Cortex of kidney (tissue), 1 donor: ENCODE results near the gene TMEM39A.

Source experiments
- DNase-seq: peaks from one replicate; lab custom pipeline; 2025; lab: John Stamatoyannopoulos, UW

TMEM39A gene

DNA sequence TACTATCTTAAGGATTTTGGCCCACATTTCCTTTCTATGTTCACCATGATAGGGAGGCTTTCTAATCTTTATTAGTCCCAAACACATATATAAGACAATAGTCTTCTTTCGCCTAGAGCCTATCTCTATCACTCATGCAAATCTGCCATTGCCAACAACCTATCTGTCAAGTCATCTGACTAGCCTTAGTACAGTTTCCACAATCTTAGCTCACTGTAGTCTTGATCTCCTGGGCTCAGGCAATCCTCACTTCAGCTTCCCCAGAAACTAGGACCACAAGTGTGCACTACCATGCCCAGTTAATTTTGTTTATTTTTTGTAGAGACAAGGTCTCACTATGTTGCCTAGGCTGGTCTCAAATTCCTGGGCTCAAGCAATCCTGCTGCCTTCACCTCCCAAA is 6.9 kb downstream of the TMEM39A start:
- no peak for DNase-seq

DNA sequence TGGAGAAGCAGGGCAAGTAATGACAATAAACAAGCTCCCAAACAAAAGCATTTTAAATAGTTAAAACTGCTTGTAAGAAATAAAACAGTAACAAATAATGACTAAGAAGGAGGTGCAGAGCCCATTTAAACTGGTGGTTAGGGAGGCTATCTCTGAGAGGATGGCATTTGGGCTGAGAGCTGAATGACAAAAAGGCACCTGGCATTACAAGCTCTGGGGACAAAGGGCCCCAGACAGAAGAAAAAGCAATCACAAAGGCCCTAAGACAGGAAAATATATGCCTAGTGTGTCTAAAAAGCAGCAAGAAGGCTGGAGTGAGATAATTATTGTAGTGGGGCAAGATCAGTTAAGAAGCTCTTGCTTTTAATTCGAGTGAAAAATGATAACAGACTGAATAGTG is 9.6 kb downstream of the TMEM39A start:
- no peak for DNase-seq

DNA sequence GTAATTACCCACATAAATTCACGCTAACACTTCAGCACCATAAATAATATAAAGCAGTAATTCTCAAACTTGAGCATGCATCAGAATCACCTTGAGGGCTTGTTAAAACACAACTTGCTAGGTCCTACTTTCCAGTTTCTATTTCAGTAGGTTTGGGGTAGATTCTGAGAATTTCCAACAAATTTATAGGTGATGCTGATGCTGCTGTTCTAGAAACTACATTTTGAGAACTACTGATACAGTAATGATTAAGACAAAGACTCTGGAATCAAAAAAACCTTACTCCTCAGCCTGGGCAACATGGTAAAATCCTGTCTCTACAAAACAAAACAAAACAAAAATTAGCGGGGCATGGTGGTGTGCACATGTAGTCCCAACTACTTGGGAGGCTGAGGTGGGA is 18.8 kb downstream of the TMEM39A start:
- DNase-seq, result no peak

DNA sequence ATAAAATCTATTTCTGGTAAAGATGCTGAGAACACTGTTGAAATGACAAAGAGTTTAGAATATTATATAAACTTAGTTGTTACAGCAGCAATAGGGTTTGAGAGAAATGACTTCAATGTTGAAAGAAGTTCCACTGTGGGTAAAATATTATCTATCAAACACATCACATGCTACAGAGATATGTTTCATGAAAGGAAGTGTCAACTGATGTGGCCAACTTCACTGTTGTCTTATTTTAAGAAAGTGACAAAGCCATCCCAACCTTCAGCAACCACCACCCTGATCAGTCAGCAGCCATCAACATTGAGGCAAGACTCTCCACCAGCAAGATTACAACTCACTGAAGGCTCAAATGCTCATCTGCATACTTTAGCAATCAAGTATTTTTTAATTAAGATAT is 20.2 kb downstream of the TMEM39A start:
- DNase-seq, result no peak

DNA sequence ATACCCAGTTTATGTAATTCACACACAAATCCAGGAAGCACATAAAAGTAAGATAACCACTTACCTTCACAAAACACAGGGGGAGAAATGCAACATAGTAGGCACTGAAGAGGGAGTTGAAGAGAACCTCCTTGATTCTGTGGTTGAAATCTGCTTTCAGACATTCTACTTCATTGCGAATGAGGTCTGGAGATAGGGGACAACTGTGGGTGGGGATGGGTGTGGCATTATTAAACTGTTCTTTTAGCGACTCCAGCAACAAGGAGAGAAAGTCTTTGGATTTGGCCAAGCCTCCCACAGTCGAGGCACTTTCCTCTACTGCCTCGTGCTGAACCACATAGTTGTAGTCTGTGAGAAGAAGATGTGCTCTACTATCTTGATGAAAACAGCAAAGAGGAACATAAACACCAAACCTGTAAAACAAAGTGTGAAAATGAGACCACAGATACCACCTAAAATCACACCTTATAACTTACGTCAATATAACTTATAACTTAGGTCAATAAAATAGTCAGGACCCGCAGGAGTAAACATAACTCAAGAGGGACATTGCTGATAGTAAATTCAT is 25.6 kb downstream of the TMEM39A start:
- DNase-seq, result no peak

DNA sequence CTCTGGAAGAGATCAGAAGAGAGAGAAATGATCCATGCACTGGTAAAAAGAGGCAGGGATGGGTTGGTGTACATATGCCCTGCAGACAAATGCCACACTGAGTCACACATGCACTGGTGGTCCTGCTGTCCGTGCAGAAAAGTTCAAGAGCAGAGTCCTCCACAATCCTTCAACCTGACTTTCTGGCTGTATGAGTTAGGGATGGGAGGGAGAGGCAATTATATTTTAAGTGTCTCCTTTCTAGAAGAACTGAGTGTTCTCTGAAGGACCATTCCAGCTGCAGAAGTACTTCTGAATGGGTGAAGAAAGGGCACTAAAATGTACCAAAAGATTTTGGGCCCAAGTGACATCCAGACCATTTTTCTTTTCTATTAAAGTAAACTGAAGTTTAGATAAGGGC is 26.4 kb downstream of the TMEM39A start:
- no peak for DNase-seq

DNA sequence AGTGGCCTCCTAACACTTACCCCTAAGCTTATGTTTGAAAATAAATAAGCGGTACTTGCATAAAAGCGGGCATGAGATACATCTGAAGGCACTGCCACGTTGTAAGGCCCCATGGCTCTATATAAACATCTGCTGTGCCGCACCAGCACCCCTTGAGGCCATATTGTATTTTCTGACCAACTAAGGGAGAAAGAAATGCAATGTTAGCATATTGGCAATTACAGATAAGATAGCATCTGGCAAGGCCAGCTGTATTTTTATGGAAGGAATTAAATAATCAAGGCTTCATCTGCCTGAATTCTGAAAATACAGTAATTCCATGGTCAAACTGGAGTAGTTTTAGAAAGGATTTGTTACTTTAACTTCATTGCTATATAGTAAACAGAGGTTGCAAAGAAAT is 28.7 kb downstream of the TMEM39A start:
- DNase-seq, result no peak

DNA sequence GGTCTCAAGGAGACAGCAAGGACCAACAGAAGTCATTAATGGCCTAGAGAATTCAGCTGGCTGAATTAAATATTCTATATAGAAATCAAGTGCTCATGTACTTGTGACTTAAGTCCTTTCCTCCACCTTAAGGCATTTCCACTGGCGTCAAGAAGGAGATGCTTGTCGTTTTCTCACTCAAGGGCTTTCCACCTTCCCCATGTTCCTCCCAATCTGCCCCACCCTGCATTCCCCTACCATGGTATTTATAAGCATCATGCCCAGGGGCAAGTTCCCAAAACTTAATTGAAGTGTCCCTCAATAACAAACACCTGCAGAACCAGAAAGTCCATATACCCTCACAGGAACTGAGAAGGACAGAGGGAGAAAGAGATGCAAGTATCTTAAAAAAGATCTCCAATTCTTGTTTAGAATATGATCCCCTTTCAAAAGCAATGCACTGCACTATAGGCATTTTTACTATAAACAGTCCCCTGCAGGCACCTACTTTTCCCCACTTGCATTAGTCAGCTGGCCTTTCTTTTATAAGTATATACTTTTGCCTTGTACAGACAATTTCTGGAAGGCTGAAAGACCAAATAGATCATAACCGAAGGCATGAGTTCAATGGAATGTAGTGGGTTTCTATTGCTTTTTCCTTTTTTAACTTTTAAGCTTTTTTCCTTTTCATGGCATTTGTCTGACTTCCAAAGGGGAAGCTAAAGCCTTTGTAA is 29.6 kb downstream of the TMEM39A start:
- DNase-seq, result no peak

DNA sequence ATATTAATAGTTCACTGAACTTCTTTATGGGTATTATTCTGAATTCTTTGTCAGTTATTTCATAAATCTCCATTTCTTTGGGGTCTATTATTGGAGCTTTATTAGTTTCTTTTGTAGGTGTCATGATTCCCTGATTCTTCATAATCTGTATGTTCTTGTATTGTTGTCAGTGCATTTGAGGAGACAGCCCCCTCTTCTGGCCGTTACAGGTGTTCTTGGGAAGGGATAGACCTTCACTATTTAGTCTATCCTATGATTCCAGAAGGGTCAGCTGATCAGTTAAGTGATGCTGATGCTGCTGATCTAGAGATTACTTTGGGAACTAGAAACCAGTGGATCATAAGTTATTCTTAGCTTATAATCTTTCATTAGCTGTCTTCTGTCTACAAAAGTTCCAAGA is 34.9 kb downstream of the TMEM39A start:
- DNase-seq, result no peak

DNA sequence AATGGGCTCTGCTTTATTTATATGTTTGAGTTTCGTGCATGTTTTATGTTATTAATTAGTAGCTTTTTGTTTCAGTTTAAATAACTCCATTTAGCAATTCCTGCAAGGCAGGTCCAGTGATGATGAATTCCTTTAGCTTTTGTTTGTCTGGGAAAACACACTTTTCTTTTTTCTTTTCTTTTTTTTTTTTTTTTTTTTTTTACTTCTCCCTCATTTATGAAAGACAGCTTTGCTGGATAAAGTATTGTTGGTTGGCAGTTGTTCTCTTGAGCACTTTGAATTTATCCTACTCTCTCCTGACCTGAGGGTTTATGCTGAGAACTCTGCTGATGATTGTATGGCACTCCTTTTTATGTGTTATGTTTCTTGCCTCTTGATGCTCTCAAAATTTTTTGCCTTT is 35.7 kb downstream of the TMEM39A start:
- no peak for DNase-seq

DNA sequence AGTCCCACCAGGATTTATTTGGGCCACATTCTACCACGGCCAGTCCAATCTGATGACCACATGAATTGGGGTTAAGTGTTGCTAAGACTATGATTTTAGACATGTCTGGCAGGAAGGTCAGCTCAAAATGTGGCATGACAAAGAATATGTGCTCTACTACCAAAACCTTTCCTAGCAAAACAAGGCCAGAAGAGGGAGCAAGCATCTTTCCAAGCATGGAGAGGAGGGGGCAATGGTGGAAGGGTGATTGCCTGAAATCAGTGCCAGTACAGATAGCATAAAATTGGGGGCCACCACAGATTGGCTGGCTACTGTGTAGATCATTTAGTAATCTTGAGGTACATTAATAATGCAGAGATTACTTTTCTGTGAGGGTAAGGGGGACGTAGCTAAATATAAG is 43.2 kb downstream of the TMEM39A start:
- DNase-seq, result no peak

DNA sequence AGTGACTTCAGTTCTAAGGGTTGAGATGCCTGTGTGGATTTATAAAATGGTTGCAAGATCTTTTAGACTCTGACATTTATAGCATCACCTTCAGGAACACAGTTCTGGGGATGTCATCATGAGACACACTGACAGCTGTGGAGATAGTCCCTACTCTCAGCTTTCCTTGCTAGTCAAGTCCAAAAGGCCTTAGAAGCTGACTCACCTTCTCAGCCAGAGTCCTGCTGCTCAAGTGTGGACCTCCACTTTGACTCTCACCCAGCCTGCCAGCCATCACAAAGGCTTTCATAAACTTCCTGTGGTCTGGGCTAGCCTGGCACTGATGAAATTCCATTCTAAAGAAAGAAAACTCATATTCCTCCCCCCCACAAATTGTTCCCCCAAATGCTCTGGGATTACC is 44.8 kb downstream of the TMEM39A start:
- no peak for DNase-seq

DNA sequence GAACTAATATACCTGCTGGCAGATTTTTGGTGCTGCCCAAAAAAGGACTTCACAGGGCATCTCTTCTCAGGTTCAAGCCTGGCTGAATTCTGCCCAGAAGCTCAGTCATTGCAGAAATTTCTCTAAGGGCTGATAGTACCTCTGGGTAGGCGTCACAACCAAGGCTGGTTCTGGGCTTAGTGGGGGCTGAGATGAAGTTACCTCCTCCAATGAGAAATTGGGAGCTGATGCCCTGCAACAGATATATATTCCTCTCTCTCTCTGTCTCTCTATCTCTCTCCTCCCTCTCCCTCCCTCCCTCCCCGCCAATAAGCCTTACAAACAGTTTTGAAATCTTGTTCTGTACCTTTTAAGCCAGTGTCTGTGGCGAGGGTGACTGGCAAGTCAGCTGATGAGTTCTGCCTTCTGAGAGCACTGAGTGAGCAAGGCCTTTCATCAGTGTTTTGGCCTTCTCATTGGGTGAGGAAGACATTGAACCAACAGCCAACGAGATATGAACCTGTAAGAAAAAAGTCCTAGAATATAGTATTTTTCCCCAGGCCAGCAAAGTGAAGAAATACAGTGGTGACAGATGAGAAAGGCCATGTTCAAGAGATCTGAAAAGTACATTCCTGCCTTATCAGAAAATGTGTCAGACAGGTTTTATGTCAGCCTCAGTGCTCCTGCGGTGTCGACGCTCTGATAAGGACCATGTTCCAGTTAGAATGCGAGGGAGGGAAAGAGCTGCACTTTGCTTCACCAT is 45.5 kb downstream of the TMEM39A start:
- DNase-seq, result no peak

DNA sequence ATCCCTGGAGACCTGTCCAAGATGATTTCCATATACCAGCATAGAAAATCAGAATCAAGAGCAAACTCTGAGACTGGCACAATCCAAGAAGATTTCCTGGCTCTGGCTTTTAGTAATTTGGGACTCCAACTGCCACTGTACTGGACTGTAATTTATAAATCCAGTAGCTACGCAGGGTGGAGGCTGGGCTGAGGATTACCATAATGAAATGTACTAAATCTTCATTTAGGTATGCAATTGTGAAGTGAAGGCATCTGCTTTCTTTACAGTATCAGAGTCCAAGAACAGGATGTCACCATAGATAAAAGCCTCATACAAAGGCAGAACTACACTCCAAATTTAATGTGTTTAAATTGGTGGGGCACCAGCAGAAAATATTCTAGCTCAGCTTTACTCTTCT is 46.5 kb downstream of the TMEM39A start:
- no peak for DNase-seq

DNA sequence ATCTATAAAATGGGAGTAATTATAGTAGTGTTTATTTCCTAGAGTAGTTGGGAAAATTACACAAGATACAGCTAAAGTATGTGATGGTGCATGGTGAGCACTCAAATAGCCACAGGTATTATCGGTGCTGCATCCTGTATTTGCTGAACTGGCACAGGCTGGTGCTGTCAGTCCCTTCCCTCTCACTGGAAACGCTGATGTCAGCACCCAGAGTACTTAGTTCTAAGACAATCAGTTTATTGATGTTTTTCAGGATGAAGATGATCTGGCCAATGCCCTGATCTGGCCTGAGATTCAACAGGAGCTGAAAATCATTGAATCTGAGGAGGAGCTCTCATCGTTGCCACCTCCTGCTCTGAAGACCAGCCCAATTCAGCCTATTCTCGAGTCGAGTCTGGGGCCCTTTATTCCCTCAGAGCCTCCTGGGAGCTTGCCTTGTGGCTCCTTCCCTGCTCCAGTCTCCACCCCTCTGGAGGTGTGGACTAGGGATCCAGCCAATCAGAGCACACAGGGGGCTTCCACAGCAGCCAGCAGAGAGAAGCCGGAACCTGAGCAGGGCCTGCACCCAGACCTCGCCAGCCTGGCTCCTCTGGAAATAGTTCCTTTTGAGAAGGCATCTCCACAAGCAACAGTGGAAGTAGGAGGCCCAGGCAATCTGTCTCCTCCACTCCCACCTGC is 49.7 kb downstream of the TMEM39A start:
- DNase-seq, result no peak

DNA sequence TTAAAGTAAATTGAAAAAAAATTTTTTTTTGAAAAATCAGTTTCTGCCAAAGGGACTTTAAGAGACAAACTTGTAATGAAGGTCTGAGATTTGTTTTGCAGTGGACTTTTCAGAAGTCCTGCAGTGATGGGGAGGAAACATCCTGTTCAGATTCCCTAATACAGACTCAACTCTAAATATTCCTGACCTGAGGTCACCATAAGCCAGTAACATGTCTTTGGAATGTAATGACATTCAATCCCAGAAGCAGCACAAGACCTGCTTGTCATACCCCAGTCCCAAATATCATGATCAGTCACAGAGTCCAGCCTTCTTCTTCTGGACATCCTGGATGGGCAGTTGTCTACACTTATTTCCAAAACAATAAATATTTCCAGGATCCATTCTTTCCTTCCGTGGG is 53.6 kb downstream of the TMEM39A start:
- DNase-seq, result no peak

DNA sequence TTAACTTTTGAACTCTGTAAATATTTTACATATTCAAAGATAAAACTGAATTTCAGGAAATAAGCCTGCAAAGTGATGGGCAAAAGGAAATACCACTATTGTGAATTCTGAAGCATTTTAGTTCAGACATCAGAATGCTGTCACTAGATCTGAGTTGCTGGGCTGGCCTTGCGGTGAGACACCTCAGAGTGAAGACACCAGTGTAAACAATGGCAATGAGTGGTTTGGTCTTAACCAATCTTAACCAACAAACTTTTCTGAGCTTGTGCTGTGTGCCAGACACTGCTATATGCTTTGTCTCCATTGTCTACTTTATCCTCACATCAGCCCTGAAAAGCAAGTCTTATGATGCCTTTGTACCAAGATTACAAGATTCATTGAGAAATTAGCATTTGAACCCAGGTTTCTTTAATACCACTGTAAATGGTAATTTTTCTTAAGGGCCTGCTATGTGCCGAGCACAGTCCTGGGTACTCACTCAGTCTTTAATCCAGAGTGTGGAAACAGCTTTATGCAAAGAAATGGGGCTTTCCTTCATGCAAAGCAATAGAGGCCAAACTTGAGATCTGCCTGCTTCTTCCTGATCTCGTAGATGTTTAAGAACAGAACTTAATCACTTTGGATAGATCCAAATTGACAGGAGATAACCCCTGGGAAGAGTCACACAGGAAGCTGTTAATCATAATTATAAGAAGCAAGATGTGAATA is 55.0 kb downstream of the TMEM39A start:
- DNase-seq, result no peak

DNA sequence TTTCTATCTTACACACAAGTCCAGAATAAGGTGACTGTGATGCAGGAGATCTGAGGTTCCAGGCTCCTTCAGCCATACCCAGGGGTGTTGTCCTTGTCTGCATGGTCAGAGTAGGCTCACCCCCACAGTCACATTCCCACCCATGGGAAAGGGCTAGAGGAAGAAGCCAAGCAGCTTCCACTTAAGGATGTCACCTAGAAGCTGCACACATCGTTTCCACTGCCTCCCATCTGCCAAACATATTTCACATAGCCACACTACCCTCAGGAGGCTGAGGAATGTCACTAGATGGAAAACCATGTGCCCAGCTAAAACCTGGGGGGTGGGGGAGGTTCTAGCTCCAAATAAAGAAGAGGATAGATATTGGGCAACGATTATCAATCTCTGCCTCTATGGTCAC is 58.1 kb downstream of the TMEM39A start:
- DNase-seq, result no peak

DNA sequence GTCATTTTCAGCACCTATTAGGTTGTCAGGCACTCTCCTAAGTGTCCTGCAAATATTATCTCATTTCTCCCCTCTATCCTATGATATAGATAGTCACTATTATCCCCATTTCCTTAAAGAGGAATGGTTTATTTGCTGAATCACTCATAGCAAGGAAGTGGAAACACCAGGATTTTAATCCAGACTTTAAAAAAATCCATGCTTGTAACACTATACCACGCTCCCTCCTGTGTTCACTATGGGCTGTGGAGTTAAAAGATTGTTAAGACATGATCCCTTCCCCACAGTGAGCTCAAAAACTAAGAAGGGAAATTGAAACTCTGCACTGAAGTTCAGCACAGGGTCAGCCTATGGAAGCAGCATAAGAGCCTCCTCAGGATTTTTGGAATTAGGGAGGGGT is 60.2 kb downstream of the TMEM39A start:
- DNase-seq, result no peak

DNA sequence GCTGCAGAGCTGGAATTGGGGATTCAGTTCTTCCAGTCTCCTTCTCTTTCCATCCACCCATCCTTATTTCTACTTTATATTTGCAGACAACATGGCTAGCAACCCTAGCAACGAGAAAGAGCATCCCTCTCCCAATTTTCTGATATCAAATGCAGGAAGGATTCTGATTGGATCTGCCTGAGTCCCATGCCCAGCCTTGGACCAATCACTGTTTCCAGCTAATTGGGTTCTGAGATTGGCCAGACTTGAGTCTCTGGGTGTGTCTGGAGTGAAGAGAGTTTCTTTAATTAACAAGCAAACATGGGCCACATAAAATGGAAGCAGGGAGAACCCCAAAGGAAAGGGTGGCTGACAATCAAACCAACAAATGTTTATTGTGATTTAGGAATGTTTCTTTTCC is 60.6 kb downstream of the TMEM39A start:
- DNase-seq, result no peak

DNA sequence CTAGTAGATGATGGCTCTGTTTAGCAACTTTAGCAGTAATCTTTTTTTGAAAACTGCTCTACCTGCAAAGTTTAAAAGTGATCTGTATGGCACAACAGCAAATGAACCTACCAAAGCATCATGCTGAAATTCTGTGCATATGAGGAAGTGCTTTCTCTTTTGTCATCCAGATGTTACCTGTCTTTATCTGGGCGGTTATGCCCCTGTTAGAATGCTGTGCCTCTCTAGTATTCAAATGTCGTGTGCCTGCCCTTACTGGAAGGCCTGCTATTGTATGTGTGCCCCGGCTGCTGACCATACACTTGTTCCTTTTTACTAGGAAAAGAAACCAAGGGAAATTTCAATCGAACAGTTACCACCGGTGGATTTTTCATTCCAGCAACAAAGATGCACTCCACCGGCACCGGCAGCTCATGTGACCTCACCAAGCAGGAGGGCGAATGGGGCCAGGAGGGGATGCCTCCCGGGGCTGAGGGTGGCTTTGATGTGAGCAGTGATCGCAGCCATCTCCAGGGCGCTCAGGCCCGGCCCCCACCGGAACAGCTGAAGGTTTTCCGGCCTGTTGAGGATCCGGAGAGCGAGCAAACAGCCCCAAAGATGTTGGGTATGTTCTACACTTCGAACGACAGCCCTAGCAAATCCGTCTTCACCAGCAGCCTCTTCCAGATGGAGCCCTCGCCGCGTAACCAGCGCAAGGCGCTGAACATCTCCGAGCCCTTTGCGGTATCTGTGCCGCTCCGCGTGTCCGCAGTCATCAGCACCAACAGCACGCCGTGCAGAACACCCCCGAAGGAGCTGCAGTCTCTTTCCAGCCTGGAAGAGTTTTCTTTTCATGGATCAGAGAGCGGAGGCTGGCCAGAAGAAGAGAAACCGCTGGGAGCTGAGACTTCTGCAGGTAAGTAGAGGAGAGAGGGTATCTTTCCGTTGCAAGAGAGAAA is 61.6 kb downstream of the TMEM39A start:
- DNase-seq, result no peak
